Measurements from ENCODE around the gene TMEM212.

DNA sequence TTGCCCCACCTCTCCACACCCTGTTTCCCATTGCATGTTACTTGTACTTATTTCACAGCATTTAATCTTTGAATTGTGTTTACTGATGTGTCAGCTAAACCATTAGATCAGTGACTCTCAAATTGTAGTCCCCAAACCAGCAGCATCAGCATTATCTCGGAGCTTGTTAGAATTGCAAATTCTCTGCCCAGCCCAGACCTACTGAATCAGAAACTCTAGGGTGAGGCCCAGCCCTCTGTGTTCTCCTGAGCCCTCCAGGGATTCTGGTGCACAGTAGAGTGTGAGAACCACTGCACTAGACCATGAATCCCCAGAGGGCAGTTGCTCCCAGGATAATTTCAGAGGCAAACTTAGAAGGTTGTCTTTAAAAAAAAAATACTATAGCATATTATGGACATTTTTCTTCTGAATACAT is 45.9 kb upstream of the TMEM212 start:
- TF ChIP-seq CTCF (conservative IDR thresholded peaks at IDR 0.05; ENCODE audit: low read length) = no peak
- no peak for TF ChIP-seq EZH2phosphoT487 (IDR thresholded peaks at IDR 0.05; ENCODE audit: borderline replicate concordance)
